ENCODE measurements around the gene LRP1.

Gene LRP1

GRCh38 chr12:57236201-57236924 is 108.1 kb downstream of the LRP1 start:
- DNase-seq, result no peak
- ATAC-seq, result no peak

- DNase-seq (peak; percentile 26), ATAC-seq (no peak)
Observed at GRCh38 chr12:57236925-57237595, 108.8 kb downstream of the LRP1 start.

GRCh38 chr12:57237596-57237931 is 109.3 kb downstream of the LRP1 start:
- no peak for ATAC-seq
- DNase-seq, result no peak

- DNase-seq (peak; percentile 41), ATAC-seq (no peak)
Observed at GRCh38 chr12:57237932-57238853, 109.9 kb downstream of the LRP1 start.

GRCh38 chr12:57238854-57239554 is 110.7 kb downstream of the LRP1 start:
- DNase-seq (peak; percentile 93), ATAC-seq (peak; percentile 64)

- ATAC-seq (no peak), DNase-seq (no peak)
Observed at GRCh38 chr12:57239587-57240065, 111.3 kb downstream of the LRP1 start.

- DNase-seq (peak; percentile 76), ATAC-seq (no peak)
Observed at GRCh38 chr12:57240066-57240921, 112.0 kb downstream of the LRP1 start.

GRCh38 chr12:57240926-57241401 is 112.7 kb downstream of the LRP1 start:
- no peak for ATAC-seq
- DNase-seq, result peak; percentile 48

GRCh38 chr12:57241402-57242310 is 113.4 kb downstream of the LRP1 start:
- no peak for ATAC-seq
- DNase-seq, result peak; percentile 35

GRCh38 chr12:57242329-57242690 is 114.0 kb downstream of the LRP1 start:
- DNase-seq, result peak; percentile 15
- no peak for ATAC-seq

- ATAC-seq, result peak; percentile 7
- DNase-seq, result peak; percentile 88
Observed at GRCh38 chr12:57242691-57243454, 114.6 kb downstream of the LRP1 start.

GRCh38 chr12:57243521-57244311 is 115.4 kb downstream of the LRP1 start:
- ATAC-seq (no peak), DNase-seq (peak; percentile 88)

GRCh38 chr12:57244312-57244696 is 116.0 kb downstream of the LRP1 start:
- DNase-seq (no peak), ATAC-seq (no peak)

GRCh38 chr12:57247041-57247440 is 118.8 kb downstream of the LRP1 start:
- DNase-seq (no peak), ATAC-seq (no peak)

GRCh38 chr12:57248934-57249742 is 120.9 kb downstream of the LRP1 start:
- DNase-seq (peak; percentile 12), ATAC-seq (peak; percentile 49)

GRCh38 chr12:57250541-57250940 is 122.3 kb downstream of the LRP1 start:
- DNase-seq (no peak), ATAC-seq (no peak)

GRCh38 chr12:57250956-57251355 is 122.7 kb downstream of the LRP1 start, which contains the start of gene STAC3:
TSS of gene STAC3 (minus strand) at chr12:57251187. CDS start at chr12:57249636, 1,551 bp downstream.
- DNase-seq (no peak), ATAC-seq (no peak)

Data from stimulated activated naive CD8-positive, alpha-beta T cell treated with anti-CD3 and anti-CD28 coated beads, Interleukin-15, Interleukin-2, amounts not matched to agents 100 U/mL and 50 U/mL, for 24 hours (primary cell).